ENCODE data around the gene ANTXR1.

ANTXR1 gene

GRCh38 chr2:69131983-69132675, 119.2 kb downstream of the ANTXR1 start:
- peaks cover 8% of the 10 kb centered on the region; the same call in 1 of the 2 replicates for H3K27me3 ChIP-seq (ENCODE audit: low read depth, low read length)
- H3K4me2 ChIP-seq (ENCODE audit: low read length) = no peak overlapping the region
- no peak overlapping the region for H3K27ac ChIP-seq (ENCODE audit: low read length)
- no peaks in the 10 kb centered on the region for H3K9me3 ChIP-seq (ENCODE audit: insufficient read depth, low read length)
- no peaks in the 10 kb centered on the region for H3K36me3 ChIP-seq (replicated peaks; ENCODE audit: low read depth, low read length)
- no peak overlapping the region for H2AFZ ChIP-seq (ENCODE audit: low read depth, low read length)
- TF ChIP-seq EZH2phosphoT487 (IDR thresholded peaks at IDR 0.05; ENCODE audit: low read depth) = no peak
- TF ChIP-seq CTCF (IDR thresholded peaks at IDR 0.05; ENCODE audit: low read depth, low read length) = no peak
- H3K4me1 ChIP-seq (ENCODE audit: low read length) = no peaks in the 10 kb centered on the region
- no peak overlapping the region for H3K4me3 ChIP-seq (ENCODE audit: low read length)
- no peaks in the 10 kb centered on the region for H4K20me1 ChIP-seq (ENCODE audit: insufficient read depth, low read length)
- no peak overlapping the region for H3K9ac ChIP-seq (ENCODE audit: low read length)
- H3K79me2 ChIP-seq (ENCODE audit: low read length) = no peaks in the 10 kb centered on the region

GRCh38 chr2:69132960-69133590, 120.1 kb downstream of the ANTXR1 start:
- Histone ChIP-seq H3K9me3 (ENCODE audit: insufficient read depth, low read length) (no peaks in the 10 kb centered on the region), H3K36me3 (replicated peaks; ENCODE audit: low read depth, low read length) (no peaks in the 10 kb centered on the region), H3K27ac (ENCODE audit: low read length) (no peak overlapping the region), H2AFZ (ENCODE audit: low read depth, low read length) (no peak overlapping the region), H3K4me3 (ENCODE audit: low read length) (no peak overlapping the region), H4K20me1 (ENCODE audit: insufficient read depth, low read length) (no peaks in the 10 kb centered on the region), H3K4me2 (ENCODE audit: low read length) (no peak overlapping the region), H3K4me1 (ENCODE audit: low read length) (no peaks in the 10 kb centered on the region), H3K27me3 (ENCODE audit: low read depth, low read length) (peaks cover 7% of the 10 kb centered on the region; the same call in 1 of the 2 replicates), H3K79me2 (ENCODE audit: low read length) (no peaks in the 10 kb centered on the region), H3K9ac (ENCODE audit: low read length) (no peak overlapping the region)
- TF ChIP-seq EZH2phosphoT487 (IDR thresholded peaks at IDR 0.05; ENCODE audit: low read depth) = no peak

- H3K9ac ChIP-seq (ENCODE audit: low read length) = no peak overlapping the region
- H3K4me2 ChIP-seq (ENCODE audit: low read length) = no peak overlapping the region
- peaks cover 7% of the 10 kb centered on the region; the same call in 1 of the 2 replicates for H3K27me3 ChIP-seq (ENCODE audit: low read depth, low read length)
- TF ChIP-seq CTCF (IDR thresholded peaks at IDR 0.05; ENCODE audit: low read depth, low read length) (no peak), EZH2phosphoT487 (IDR thresholded peaks at IDR 0.05; ENCODE audit: low read depth) (no peak)
- no peak overlapping the region for H3K27ac ChIP-seq (ENCODE audit: low read length)
- H3K9me3 ChIP-seq (ENCODE audit: insufficient read depth, low read length) = no peaks in the 10 kb centered on the region
- no peaks in the 10 kb centered on the region for H3K4me1 ChIP-seq (ENCODE audit: low read length)
- no peak overlapping the region for H3K4me3 ChIP-seq (ENCODE audit: low read length)
- no peaks in the 10 kb centered on the region for H3K36me3 ChIP-seq (replicated peaks; ENCODE audit: low read depth, low read length)
- no peak overlapping the region for H2AFZ ChIP-seq (ENCODE audit: low read depth, low read length)
- H3K79me2 ChIP-seq (ENCODE audit: low read length) = no peaks in the 10 kb centered on the region
- no peaks in the 10 kb centered on the region for H4K20me1 ChIP-seq (ENCODE audit: insufficient read depth, low read length)
These were observed 120.9 kb downstream of the ANTXR1 start for GRCh38 chr2:69133898-69134297.

GRCh38 chr2:69134306-69134945, 121.4 kb downstream of the ANTXR1 start:
- Histone ChIP-seq H3K27me3 (ENCODE audit: low read depth, low read length) (peaks cover 7% of the 10 kb centered on the region; the same call in 1 of the 2 replicates), H3K4me3 (ENCODE audit: low read length) (no peak overlapping the region), H3K36me3 (replicated peaks; ENCODE audit: low read depth, low read length) (no peaks in the 10 kb centered on the region), H4K20me1 (ENCODE audit: insufficient read depth, low read length) (no peaks in the 10 kb centered on the region), H3K4me2 (ENCODE audit: low read length) (no peak overlapping the region), H3K27ac (ENCODE audit: low read length) (no peak overlapping the region), H3K4me1 (ENCODE audit: low read length) (no peaks in the 10 kb centered on the region), H2AFZ (ENCODE audit: low read depth, low read length) (no peak overlapping the region), H3K79me2 (ENCODE audit: low read length) (no peaks in the 10 kb centered on the region), H3K9me3 (ENCODE audit: insufficient read depth, low read length) (no peaks in the 10 kb centered on the region), H3K9ac (ENCODE audit: low read length) (no peak overlapping the region)
- TF ChIP-seq CTCF (IDR thresholded peaks at IDR 0.05; ENCODE audit: low read depth, low read length) (no peak), EZH2phosphoT487 (IDR thresholded peaks at IDR 0.05; ENCODE audit: low read depth) (no peak)
